Left forelimb (tissue), 1 donor: ENCODE data around the gene BICC1.

Experiments
- DNase-seq: peaks from one replicate; pipeline ENCODE4 v3.0.0-alpha.2; 2018; ENCODE audit warnings: low spot score

The BICC1 gene

GRCh38 chr10:58743466-58744115, 230.9 kb downstream of the BICC1 start:
- DNase-seq: no peak

GRCh38 chr10:58746474-58747185, 234.0 kb downstream of the BICC1 start:
- DNase-seq: no peak

- DNase-seq: no peak
Observed at GRCh38 chr10:58747687-58748086, 235.0 kb downstream of the BICC1 start.

GRCh38 chr10:58752665-58753064, 240.0 kb downstream of the BICC1 start:
- no peak for DNase-seq

- no peak for DNase-seq
Observed at GRCh38 chr10:58753425-58753824, 240.8 kb downstream of the BICC1 start.

GRCh38 chr10:58754469-58755339, 242.0 kb downstream of the BICC1 start:
- no peak for DNase-seq

- no peak for DNase-seq
Observed at GRCh38 chr10:58755340-58755610, 242.6 kb downstream of the BICC1 start.

GRCh38 chr10:58755677-58756076, 243.0 kb downstream of the BICC1 start:
- DNase-seq: no peak

DNA sequence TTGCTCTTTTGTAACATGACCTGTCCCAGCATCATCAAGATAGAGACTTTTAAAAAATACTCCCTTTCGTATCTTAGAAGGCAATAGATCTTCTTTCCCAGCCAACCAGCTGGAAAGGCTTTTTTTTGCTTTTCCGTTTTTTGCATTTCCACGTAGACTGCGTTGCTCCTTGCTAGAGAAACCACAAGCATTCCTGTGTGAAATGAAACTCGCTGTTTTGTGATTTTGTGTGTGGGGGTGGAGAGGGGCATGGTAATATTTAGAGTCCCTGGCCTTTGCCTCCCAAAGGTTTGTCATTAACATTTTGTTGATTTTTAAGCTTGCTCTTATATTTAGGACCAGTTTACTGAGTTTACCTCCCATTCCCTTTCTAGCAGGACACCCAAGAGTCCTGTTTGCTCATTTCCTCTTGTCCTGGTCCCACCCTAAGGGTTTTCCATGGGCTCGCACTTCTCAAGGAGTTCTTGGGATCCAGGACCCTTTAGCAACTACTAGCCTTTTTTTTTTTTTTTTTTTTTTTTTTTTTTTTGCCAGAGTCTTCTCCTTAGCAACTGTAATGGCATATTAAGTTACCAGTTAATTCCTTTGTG, 243.6 kb downstream of the BICC1 start:
- no peak for DNase-seq

GRCh38 chr10:58757352-58758065, 244.8 kb downstream of the BICC1 start:
- DNase-seq: no peak

DNA sequence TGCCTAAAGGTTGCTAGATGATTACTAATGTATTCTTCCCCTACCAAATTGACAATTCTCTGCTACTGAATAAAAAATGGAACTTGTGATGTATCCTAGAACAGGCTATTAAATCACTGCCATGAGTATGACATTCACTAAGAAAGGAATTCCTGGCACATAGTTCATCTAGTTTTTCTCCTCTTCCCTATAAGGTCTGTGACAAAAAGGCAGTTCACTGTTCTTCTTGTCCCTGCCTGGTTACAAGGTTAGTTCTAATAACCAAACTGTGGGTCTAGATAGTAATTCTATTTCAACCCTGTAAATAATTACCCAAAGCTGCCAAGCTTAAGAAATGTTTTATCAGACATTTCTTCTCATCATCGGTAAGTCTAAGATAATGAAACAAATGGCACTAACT, 245.6 kb downstream of the BICC1 start:
- no peak for DNase-seq

GRCh38 chr10:58764087-58764747, 251.5 kb downstream of the BICC1 start:
- DNase-seq: no peak

- no peak for DNase-seq
Observed at GRCh38 chr10:58765910-58766309, 253.2 kb downstream of the BICC1 start.

- no peak for DNase-seq
Observed at GRCh38 chr10:58767652-58768051, 255.0 kb downstream of the BICC1 start.

- DNase-seq: no peak
Observed at GRCh38 chr10:58771863-58772262, 259.2 kb downstream of the BICC1 start.

DNA sequence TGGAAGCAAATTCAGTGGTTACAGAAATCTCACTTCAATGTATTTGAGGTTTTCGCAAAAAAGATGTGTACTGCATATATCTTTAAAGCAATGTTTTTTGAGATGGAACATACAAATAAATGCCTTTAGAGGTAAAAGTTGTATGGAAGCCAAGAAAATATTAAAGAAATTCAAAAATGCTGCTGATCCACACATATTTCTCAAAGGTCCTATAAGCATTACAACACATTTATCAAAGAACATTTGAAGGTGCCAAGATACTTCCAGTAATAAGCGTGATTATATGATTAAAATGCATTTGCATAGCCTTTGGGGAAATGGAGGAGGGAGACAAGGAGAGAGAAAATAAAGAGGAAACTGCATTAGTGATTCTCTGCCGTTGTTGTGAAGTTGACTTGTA, 260.1 kb downstream of the BICC1 start:
- no peak for DNase-seq

DNA sequence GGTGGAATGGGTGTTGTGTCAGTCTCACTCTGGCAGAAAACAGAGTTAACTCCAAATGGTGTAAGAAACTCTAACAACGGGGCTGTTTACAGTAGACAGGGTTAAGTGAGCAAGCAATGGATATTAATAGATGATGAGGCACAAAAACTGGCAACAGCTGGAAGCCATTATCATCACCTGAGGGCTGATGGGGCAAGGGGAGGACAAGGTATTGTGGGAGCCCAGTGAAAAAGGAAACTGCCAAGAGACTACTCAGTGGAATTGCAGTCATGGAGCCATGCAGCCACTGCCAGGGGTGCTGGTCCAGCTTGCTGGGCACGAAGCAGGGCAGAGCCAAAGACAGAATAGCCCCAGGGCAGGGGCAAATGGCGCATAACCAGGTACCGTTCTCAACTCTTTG, 260.7 kb downstream of the BICC1 start:
- no peak for DNase-seq

- no peak for DNase-seq
Observed at GRCh38 chr10:58773944-58774343, 261.3 kb downstream of the BICC1 start.

GRCh38 chr10:58775960-58776567, 263.4 kb downstream of the BICC1 start:
- no peak for DNase-seq

DNA sequence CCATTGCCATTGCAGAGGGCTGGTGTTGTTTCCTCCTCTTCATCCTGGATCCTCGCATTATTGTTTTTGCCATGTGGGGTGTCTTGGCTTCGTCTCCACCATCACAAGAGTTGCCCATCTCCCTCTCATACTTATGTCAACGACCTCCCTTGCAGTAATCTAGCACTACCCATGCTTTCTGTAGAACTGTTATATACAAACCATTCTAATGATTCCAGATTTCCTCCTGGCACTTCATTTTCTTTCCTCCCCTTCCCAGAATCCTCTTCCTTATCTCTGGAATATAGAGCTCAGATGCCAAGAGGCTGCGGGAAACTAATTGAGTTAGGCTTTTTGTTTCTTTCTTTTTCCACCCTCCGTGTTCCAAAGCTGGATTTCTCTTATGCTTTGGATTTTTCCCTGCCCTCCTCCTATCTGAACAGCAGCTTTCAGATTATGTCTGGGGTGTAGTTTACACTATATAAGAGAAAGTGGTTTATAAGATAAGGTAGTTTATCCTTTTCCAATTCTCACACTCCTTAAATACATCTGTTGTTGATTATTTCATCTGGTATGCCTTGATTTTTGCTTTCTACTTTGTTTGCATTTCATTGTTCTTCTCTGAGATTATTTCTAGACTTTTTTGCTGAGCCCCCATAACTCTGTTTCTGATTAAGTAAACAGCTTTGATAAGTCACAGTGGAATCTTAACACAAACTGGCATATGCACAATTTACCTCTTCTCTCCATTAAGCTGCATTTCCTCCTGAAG, 264.1 kb downstream of the BICC1 start:
- no peak for DNase-seq
